Tibial nerve (tissue), 4 donors: ENCODE results near the gene GAL. TPM values are rescaled to one million over a fixed set of nuclear protein-coding genes. Genes with fewer than 3 reads are reported as not detected.

Experiments
- DNase-seq, 2 donors: peaks; one replicate each; pipeline ENCODE4 v3.0.0-alpha.2; 2019; ENCODE audit warnings: low spot score in 2 of 2
- H3K27ac ChIP-seq, 4 donors: fragments of 200-600 bp; sonication (generic) in 3 of 4; one replicate each; pipeline ENCODE4 v1.5.1; 2017 to 2019; ENCODE audit warnings: mild to moderate bottlenecking in 1 of 4
- H3K27me3 ChIP-seq, 2 donors: fragments of 200-600 bp; sonication (generic) in 1 of 2; one replicate each; pipeline versions ENCODE4 v1.5.1 to v1.6.0; 2017 to 2019
- H3K36me3 ChIP-seq, 3 donors: fragments of 200-600 bp; sonication (generic); one replicate each; pipeline ENCODE4 v1.5.1; 2018 to 2019
- H3K4me1 ChIP-seq, 4 donors: fragments of 200-600 bp; sonication (generic) in 3 of 4; one replicate each; pipeline ENCODE4 v1.5.1; 2017 to 2019
- H3K4me3 ChIP-seq, 4 donors: fragments of 200-600 bp; sonication (generic) in 3 of 4; one replicate each; pipeline ENCODE4 v1.5.1; 2017 to 2019; ENCODE audit warnings: mild to moderate bottlenecking in 1 of 4, moderate library complexity in 1 of 4
- H3K9me3 ChIP-seq, 4 donors: fragments of 200-600 bp; sonication (generic) in 3 of 4; one replicate each; pipeline ENCODE4 v1.5.1; 2017 to 2019
- CTCF ChIP-seq, 5 experiments: fragments of 200-600 bp in 3 of 5; fragments of 450-650 bp in 2 of 5; sonication (generic) in 3 of 5; IDR thresholded peaks; one replicate each; pipeline ENCODE4 v1.5.1; 2016 to 2019; ENCODE audit warnings: antibody characterized with exemption in 5 of 5, mild to moderate bottlenecking in 3 of 5, moderate library complexity in 2 of 5
- EP300 ChIP-seq, 2 donors: sonication (generic); formaldehyde crosslinking; IDR thresholded peaks; one replicate each; pipeline ENCODE4 v1.6.1; 2017; ENCODE audit warnings: antibody characterized with exemption in 2 of 2, mild to moderate bottlenecking in 1 of 2
- POLR2A ChIP-seq, 2 donors: fragments of 450-650 bp; IDR thresholded peaks; one replicate each; pipeline ENCODE4 v1.6.1; 2017; ENCODE audit warnings: antibody characterized with exemption in 2 of 2, mild to moderate bottlenecking in 2 of 2, moderate library complexity in 2 of 2
- WGBS, 2 donors: methylation state at CpG; one replicate each; pipeline ENCODE4 v1.1.5; 2018; 5-methylcytosine and 5-hydroxymethylcytosine counted together
- total RNA-seq, 4 donors: library from RNA; depleted of rRNA; stranded (reverse); fragments of >200 nt; gene quantifications; one replicate each; pipeline ENCODE4 v1.1.0, GENCODE V29; 2016

GAL gene
- total RNA-seq, 4 donors from 2014 or later, result 3.3 TPM; not detected in 3

GRCh38 chr11:68694431-68695297, 10.3 kb downstream of the GAL start:
- Histone ChIP-seq H3K36me3 (no peaks in the 10 kb centered on the region), H3K4me1 (no peaks in the 10 kb centered on the region), H3K9me3 (peaks cover 0 to 39% (median 0%) of the 10 kb centered on the region in 4 donors), H3K27ac (no peak overlapping the region), H3K27me3 (peaks cover 0 to 4% of the 10 kb centered on the region in 2 donors), H3K4me3 (no peak overlapping the region)
- DNase-seq, result no peak
- WGBS, 2 donors, result 69 to 77% methylated on average over 5 of the region's 5 CpGs
- no peak for TF ChIP-seq EP300 (IDR thresholded peaks at IDR 0.05)
- no peak for TF ChIP-seq CTCF (IDR thresholded peaks at IDR 0.05)
- TF ChIP-seq POLR2A (IDR thresholded peaks at IDR 0.05), result no peak

- no peak overlapping the region for H3K4me3 ChIP-seq
- peaks cover 0 to 39% (median 0%) of the 10 kb centered on the region in 4 donors for H3K9me3 ChIP-seq
- H3K4me1 ChIP-seq, result no peaks in the 10 kb centered on the region
- no peak for TF ChIP-seq POLR2A (IDR thresholded peaks at IDR 0.05)
- no peak for TF ChIP-seq EP300 (IDR thresholded peaks at IDR 0.05)
- TF ChIP-seq CTCF (IDR thresholded peaks at IDR 0.05), result no peak
- no peaks in the 10 kb centered on the region for H3K27me3 ChIP-seq
- no peaks in the 10 kb centered on the region for H3K36me3 ChIP-seq
- H3K27ac ChIP-seq, result no peak overlapping the region
- 61 to 77% methylated on average over 2 of the region's 2 CpGs for WGBS, 2 donors
- no peak for DNase-seq
Measured at GRCh38 chr11:68695531-68695930, 11.2 kb downstream of the GAL start.

- TF ChIP-seq POLR2A (IDR thresholded peaks at IDR 0.05), result no peak
- no peak for TF ChIP-seq EP300 (IDR thresholded peaks at IDR 0.05)
- TF ChIP-seq CTCF (IDR thresholded peaks at IDR 0.05), result no peak
- no peaks in the 10 kb centered on the region for H3K4me1 ChIP-seq
- H3K36me3 ChIP-seq, result no peaks in the 10 kb centered on the region
- no peak for DNase-seq
- 86 to 91% methylated on average over 2 of the region's 2 CpGs for WGBS, 2 donors
- H3K9me3 ChIP-seq, result peaks cover 0 to 39% (median 0%) of the 10 kb centered on the region in 4 donors
- no peak overlapping the region for H3K4me3 ChIP-seq
- no peak overlapping the region for H3K27ac ChIP-seq
- peaks cover 0 to 19% of the 10 kb centered on the region in 2 donors for H3K27me3 ChIP-seq
Measured at GRCh38 chr11:68698993-68699392, 14.6 kb downstream of the GAL start.

- no peak overlapping the region for H3K27ac ChIP-seq
- 24 to 32% methylated on average over 16 of the region's 16 CpGs for WGBS, 2 donors
- TF ChIP-seq POLR2A (IDR thresholded peaks at IDR 0.05) (no peak), CTCF (IDR thresholded peaks at IDR 0.05) (no peak), EP300 (IDR thresholded peaks at IDR 0.05) (no peak)
- DNase-seq, result no peak
- H3K36me3 ChIP-seq, result no peaks in the 10 kb centered on the region
- no peak overlapping the region for H3K4me3 ChIP-seq
- no peaks in the 10 kb centered on the region for H3K4me1 ChIP-seq
- peaks cover 0 to 30% of the 10 kb centered on the region in 2 donors for H3K27me3 ChIP-seq
- no peaks in the 10 kb centered on the region for H3K9me3 ChIP-seq
Measured at GRCh38 chr11:68704887-68705286, 20.5 kb downstream of the GAL start.

GRCh38 chr11:68707527-68707926, 23.2 kb downstream of the GAL start:
- no peak for DNase-seq

More at GRCh38 chr11:68707527-68707926, 23.2 kb downstream of the GAL start:
- H3K27ac ChIP-seq, result no peak overlapping the region
- H3K27me3 ChIP-seq, result peaks cover 0 to 24% of the 10 kb centered on the region in 2 donors
- no peak overlapping the region for H3K4me3 ChIP-seq
- WGBS, 2 donors, result 87 to 88% methylated on average over 7 of the region's 7 CpGs
- H3K4me1 ChIP-seq, result no peaks in the 10 kb centered on the region
- H3K9me3 ChIP-seq, result no peaks in the 10 kb centered on the region
- no peaks in the 10 kb centered on the region for H3K36me3 ChIP-seq
- TF ChIP-seq POLR2A (IDR thresholded peaks at IDR 0.05) (no peak), EP300 (IDR thresholded peaks at IDR 0.05) (no peak), CTCF (IDR thresholded peaks at IDR 0.05) (no peak)
